Activated naive CD4-positive, alpha-beta T cell treated with anti-CD3 and anti-CD28 coated beads, Interleukin-2, amount 10 ng/mL, durations not matched to agents 7 days and 5 days (primary cell): Measurements from ENCODE around the gene DCTN2.
"Not testable (repeated sequence)": the region's sequence is repeated elsewhere in the genome, so short reads cannot be mapped to it uniquely, and the experiment has no call there.

Experiments
- CTCF ChIA-PET: fragments of 350-600 bp; sonication (Branson Sonifier 250); formaldehyde crosslinking; loops from one replicate; lab custom pipeline; 2021; ENCODE audit warnings: antibody characterized with exemption; lab: Charles Lee
- DNase-seq: peaks from one replicate; pipeline ENCODE4 v3.0.0-alpha.2; 2020
- H3K27ac Mint-ChIP-seq: one replicate; pipeline ENCODE4 v1.8.0; 2021; ENCODE audit warnings: mild to moderate bottlenecking, moderate library complexity, mixed read lengths
- H3K27me3 Mint-ChIP-seq: one replicate; pipeline ENCODE4 v1.8.0; 2021; ENCODE audit warnings: mild to moderate bottlenecking, mixed read lengths
- H3K36me3 Mint-ChIP-seq: one replicate; pipeline ENCODE4 v1.8.0; 2021; ENCODE audit warnings: mixed read lengths
- H3K4me1 Mint-ChIP-seq: one replicate; pipeline ENCODE4 v1.8.0; 2021; ENCODE audit warnings: mixed read lengths
- H3K4me3 Mint-ChIP-seq: one replicate; pipeline ENCODE4 v1.8.0; 2021; ENCODE audit warnings: mild to moderate bottlenecking, moderate library complexity, mixed read lengths
- H3K9me3 Mint-ChIP-seq: one replicate; pipeline ENCODE4 v1.8.0; 2021; ENCODE audit warnings: mixed read lengths

DCTN2 gene

DNA sequence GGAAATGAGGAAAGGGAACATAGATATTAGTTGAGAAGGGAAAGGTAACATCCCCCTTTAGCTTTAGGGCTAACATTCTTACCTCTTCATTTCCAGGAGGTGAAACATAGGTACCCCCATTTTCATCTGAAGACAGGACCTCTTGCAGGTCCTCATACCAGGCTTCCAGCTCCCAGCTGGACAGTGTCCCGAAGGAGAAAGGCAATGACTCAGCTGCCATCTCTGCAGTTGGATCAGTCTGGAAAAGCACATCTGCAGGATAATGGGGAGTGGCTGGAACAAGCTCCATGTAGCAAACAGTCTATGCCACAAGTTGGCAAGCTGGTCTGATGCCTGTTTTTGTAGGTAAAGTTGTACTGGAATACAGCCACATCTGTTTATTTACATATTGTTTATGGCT is 29.8 kb downstream of the DCTN2 start:
- H3K4me1 Mint-ChIP-seq: peaks cover 40% of the 10 kb centered on the region
- H3K27ac Mint-ChIP-seq: peak overlapping the region; percentile 55
- no peak for DNase-seq
- peaks cover 69% of the 10 kb centered on the region for H3K36me3 Mint-ChIP-seq
- peak overlapping the region; percentile 13 for H3K4me3 Mint-ChIP-seq
- H3K27me3 Mint-ChIP-seq: peaks cover 3% of the 10 kb centered on the region
- H3K9me3 Mint-ChIP-seq: no peaks in the 10 kb centered on the region
- CTCF ChIA-PET: interaction anchor here (1.2 to 1.7 kb wide), 2 partner anchors 24 to 41 kb away, joined by 4 read pairs; no protein-coding TSS in a partner anchor

DNA sequence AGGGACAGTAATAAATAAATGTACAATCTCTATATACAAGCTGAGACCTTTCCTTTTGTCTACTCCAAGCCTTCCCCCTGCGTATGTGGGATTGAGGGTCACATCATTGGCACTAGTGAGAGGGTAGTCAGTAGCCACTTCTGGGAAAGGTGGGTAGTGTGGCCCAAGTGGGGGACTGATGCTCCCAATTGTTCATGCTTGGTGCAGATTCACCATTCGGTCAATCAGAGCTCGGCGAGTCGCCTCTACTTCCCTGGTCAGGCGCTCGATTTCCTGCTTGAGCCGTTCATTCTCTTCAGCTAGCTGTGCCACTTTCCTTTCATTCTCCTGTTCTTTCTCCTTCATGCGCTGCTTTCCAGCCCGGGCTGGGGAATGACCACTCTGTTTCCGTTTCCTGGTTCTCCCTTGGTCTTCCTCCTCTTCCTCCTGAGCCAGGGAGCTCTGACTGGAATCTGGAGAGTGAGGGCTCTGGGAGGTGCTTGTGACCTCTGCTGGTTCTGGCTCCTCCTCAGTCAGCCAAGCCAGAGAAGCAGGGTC is 30.3 kb downstream of the DCTN2 start:
- Mint-ChIP-seq H3K36me3 (peaks cover 74% of the 10 kb centered on the region), H3K4me1 (peaks cover 36% of the 10 kb centered on the region), H3K27ac (peak overlapping the region; percentile 55), H3K4me3 (no peak overlapping the region), H3K9me3 (no peaks in the 10 kb centered on the region), H3K27me3 (no peaks in the 10 kb centered on the region)
- CTCF ChIA-PET: interaction anchor here (0.6 to 1.7 kb wide), 4 partner anchors 16 to 40 kb away, joined by 3 to 4 read pairs (median 4); no protein-coding TSS in a partner anchor
- DNase-seq: no peak

DNA sequence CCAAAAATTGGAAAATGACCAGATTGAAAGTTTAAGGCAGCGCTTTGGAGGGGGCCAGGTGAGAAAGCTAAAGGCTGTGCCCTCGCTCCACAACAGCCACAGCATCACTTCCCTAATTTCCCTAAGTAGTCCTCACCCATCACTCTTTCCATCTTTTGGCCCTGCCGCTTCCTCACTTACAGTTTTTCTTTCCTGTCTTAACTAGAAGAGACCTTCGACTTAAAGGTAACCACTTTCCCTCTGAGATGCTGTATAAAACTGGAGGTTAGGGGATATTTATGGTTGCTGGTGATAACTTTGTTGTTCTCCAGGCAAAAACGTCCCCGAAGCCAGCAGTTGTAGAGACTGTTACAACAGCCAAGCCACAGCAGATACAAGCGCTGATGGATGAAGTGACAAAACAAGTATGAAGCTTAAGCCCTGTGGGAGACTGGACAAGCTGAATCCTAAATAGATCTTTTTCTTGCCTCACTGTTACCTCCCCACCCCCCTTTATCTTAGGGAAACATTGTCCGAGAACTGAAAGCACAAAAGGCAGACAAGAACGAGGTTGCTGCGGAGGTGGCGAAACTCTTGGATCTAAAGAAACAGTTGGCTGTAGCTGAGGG is 31.0 kb downstream of the DCTN2 start:
- peaks cover 79% of the 10 kb centered on the region for H3K36me3 Mint-ChIP-seq
- no peak for DNase-seq
- CTCF ChIA-PET: interaction anchor here (0.6 to 1.2 kb wide), 4 partner anchors 16 to 42 kb away, joined by 3 to 4 read pairs (median 4); no protein-coding TSS in a partner anchor
- H3K4me1 Mint-ChIP-seq: peaks cover 30% of the 10 kb centered on the region
- H3K27me3 Mint-ChIP-seq: no peaks in the 10 kb centered on the region
- peak overlapping the region; percentile 40 for H3K27ac Mint-ChIP-seq
- no peak overlapping the region for H3K4me3 Mint-ChIP-seq
- no peaks in the 10 kb centered on the region for H3K9me3 Mint-ChIP-seq

DNA sequence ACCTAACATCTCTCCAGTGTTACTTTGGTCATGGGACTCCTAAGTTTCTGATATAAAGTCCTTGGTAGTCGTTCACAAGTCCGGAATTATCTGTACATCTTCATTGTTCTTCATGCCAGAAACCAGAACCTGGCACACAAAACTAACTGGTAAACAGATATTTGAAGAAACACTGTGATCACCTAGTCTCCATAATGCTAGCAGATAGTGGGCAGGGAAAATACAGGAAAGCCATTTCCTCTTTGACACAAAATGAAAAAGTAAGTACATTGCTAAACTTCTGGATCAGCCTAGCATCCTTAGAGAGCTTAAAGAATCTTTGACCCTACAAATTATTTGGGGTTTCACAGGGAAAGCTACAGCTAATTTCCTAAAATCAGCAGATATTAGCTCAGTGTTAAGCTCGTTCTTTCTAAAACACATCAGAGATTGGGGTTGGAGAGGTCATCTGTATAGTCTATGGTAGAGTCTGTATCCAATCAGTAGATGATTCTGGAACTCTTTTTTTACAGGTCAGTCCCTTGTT is 31.5 kb downstream of the DCTN2 start:
- Mint-ChIP-seq H3K27me3 (no peaks in the 10 kb centered on the region), H3K4me1 (peaks cover 26% of the 10 kb centered on the region), H3K27ac (no peak overlapping the region), H3K4me3 (no peak overlapping the region), H3K9me3 (no peaks in the 10 kb centered on the region), H3K36me3 (peaks cover 79% of the 10 kb centered on the region)
- no peak for DNase-seq
- CTCF ChIA-PET: interaction anchor here (1.1 kb wide), 1 partner anchor 41 kb away, joined by 3 read pairs; no protein-coding TSS in a partner anchor

DNA sequence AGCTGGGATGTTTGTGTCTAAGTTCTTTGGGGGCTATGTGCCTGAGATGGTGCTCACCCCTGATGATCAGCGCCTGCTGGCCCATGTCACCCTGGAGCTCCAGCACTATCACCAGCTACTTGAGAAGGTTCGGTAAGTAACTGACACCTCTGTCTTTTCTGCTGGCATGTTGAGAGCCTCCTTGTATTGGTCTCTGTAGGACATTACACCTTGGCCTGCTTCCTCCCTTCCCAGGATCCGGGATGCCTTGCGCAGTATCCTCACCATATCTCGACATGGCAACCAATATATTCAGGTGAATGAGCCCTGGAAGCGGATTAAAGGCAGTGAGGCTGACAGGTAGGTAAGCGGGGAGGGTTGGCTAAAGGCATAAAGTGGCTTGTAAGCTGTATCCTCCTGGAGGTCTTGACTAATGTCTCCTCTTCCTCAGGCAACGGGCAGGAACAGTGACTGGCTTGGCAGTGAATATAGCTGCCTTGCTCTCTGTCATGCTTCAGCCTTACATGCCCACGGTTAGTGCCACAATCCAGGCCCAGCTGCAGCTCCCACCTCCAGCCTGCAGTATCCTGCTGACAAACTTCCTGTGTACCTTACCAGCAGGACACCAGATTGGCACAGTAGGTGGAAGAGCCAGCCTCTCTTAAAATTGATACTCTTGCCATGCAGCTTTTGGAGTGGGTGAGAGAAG is 32.1 kb downstream of the DCTN2 start:
- no peak overlapping the region for H3K4me3 Mint-ChIP-seq
- peaks cover 26% of the 10 kb centered on the region for H3K4me1 Mint-ChIP-seq
- no peak for DNase-seq
- H3K27me3 Mint-ChIP-seq: no peaks in the 10 kb centered on the region
- CTCF ChIA-PET: interaction anchor here (1.0 to 1.1 kb wide), 3 partner anchors 38 to 56 kb away, joined by 3 to 4 read pairs (median 4); no protein-coding TSS in a partner anchor
- no peaks in the 10 kb centered on the region for H3K9me3 Mint-ChIP-seq
- no peak overlapping the region for H3K27ac Mint-ChIP-seq
- H3K36me3 Mint-ChIP-seq: peaks cover 76% of the 10 kb centered on the region

DNA sequence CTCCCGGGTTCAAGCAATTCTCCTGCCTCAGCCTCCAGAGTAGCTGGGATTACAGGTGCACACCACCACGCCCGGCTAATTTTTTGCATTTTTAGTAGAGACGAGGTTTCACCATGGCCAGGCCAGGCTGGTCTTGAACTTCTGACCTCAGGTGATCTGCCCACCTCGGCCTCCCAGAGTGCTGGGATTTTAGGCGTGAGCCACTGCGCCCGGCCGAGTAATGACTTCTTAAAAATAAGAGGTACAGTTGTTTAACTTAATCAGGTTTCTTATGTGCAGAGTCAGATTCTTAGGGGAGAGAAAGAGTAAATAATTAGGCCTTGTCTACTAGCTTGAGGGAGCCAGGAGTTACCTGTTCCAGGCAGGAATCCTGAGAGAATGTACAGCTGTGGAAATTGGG is 32.7 kb downstream of the DCTN2 start:
- not testable (repeated sequence) for H3K9me3 Mint-ChIP-seq, H3K4me3 Mint-ChIP-seq, H3K27me3 Mint-ChIP-seq, DNase-seq, H3K27ac Mint-ChIP-seq
- CTCF ChIA-PET: interaction anchor here (1.0 kb wide), 2 partner anchors 38 to 55 kb away, joined by 4 read pairs; no protein-coding TSS in a partner anchor
- peaks cover 23% of the 10 kb centered on the region for H3K4me1 Mint-ChIP-seq
- H3K36me3 Mint-ChIP-seq: peaks cover 77% of the 10 kb centered on the region

DNA sequence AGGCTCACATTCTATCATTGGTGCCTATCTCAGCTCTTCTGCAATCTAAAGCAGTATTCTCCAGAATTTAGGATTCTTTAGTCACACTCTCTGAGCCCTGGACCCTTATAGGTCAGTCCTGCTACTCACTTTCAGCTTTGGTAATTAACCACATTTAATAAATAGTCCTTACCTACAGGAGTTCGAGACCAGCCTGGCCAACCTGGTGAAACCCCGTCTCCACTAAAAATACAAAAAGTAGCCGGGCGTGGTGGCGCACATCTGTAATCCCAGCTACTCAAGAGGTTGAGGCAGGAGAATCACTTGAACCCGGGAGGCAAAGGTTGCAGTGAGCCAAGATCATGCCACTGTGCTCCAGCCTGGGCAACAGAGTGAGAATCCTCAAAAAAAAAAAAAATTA is 33.3 kb downstream of the DCTN2 start:
- H3K4me3 Mint-ChIP-seq, H3K27ac Mint-ChIP-seq, H3K9me3 Mint-ChIP-seq, DNase-seq, CTCF ChIA-PET, H3K27me3 Mint-ChIP-seq: not testable (repeated sequence)
- Mint-ChIP-seq H3K36me3 (peaks cover 76% of the 10 kb centered on the region), H3K4me1 (peaks cover 18% of the 10 kb centered on the region)

DNA sequence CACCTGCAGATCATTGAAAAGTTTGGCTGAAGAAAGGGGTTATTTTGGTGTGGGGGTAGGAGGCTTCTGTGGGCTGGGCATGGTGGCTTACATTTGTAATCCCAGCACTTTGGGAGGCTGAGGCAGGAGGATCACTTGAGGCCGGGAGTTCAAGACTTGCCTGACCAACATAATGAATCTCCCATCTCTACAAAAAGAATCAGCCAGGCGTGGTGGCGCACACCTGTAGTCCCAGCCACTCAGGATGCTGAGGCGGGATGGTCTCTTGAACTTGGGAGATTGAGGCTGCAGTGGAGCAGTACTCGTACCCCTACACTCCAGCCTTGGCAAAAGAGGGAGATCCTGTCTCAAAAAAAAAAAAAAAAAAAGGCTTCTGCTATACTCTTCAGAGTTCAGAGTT is 33.7 kb downstream of the DCTN2 start:
- no peak overlapping the region for H3K4me3 Mint-ChIP-seq
- H3K27me3 Mint-ChIP-seq: no peaks in the 10 kb centered on the region
- H3K27ac Mint-ChIP-seq: no peak overlapping the region

DNA sequence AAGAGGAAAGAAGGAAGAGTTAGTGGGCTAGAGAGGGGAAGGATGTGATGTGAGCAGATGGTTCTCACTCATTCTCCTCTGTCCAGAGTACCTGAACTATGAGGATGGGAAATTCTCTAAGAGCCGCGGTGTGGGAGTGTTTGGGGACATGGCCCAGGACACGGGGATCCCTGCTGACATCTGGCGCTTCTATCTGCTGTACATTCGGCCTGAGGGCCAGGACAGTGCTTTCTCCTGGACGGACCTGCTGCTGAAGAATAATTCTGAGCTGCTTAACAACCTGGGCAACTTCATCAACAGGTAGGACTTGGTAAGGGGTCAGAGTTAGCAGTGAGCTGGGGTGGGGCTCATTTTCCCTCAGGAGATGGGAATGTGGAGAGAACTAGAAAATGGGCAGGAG is 34.3 kb downstream of the DCTN2 start:
- H3K36me3 Mint-ChIP-seq: peaks cover 71% of the 10 kb centered on the region
- no peaks in the 10 kb centered on the region for H3K27me3 Mint-ChIP-seq
- peaks cover 9% of the 10 kb centered on the region for H3K4me1 Mint-ChIP-seq
- H3K4me3 Mint-ChIP-seq: no peak overlapping the region
- no peak for DNase-seq
- H3K9me3 Mint-ChIP-seq: no peaks in the 10 kb centered on the region
- no peak overlapping the region for H3K27ac Mint-ChIP-seq
- CTCF ChIA-PET: no interaction called here

More for the DNA sequence above, 33.7 kb downstream of the DCTN2 start:
- H3K4me1 Mint-ChIP-seq: peaks cover 15% of the 10 kb centered on the region
- no peaks in the 10 kb centered on the region for H3K9me3 Mint-ChIP-seq
- peaks cover 77% of the 10 kb centered on the region for H3K36me3 Mint-ChIP-seq
- CTCF ChIA-PET: no interaction called here
- DNase-seq: no peak

DNA sequence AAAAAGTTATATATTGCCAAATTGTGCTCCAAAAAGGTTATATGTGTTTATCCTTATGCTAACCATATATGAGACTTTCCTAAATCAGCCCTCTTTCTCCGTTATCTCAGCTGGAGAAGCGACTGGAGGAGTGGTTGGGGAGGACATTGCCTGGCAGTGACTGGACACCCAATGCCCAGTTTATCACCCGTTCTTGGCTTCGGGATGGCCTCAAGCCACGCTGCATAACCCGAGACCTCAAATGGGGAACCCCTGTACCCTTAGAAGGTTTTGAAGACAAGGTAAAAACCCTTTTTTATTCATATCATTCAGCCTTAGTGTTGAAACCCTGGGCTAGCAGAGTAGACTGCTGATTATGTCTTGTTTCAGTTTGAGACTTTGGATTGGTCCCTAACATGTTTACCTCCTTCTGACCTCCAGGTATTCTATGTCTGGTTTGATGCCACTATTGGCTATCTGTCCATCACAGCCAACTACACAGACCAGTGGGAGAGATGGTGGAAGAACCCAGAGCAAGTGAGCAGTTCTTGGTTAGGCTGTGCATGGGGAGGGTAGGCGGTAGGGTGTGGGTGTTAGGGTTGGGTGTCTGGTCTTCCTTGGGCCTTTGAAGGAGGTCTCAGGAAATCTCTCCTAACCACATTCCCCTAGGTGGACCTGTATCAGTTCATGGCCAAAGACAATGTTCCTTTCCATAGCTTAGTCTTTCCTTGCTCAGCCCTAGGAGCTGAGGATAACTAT is 35.2 kb downstream of the DCTN2 start:
- H3K9me3 Mint-ChIP-seq: no peaks in the 10 kb centered on the region
- no peak for DNase-seq
- peaks cover 62% of the 10 kb centered on the region for H3K36me3 Mint-ChIP-seq
- H3K27me3 Mint-ChIP-seq: no peaks in the 10 kb centered on the region
- peaks cover 2% of the 10 kb centered on the region for H3K4me1 Mint-ChIP-seq
- CTCF ChIA-PET: no interaction called here
- no peak overlapping the region for H3K4me3 Mint-ChIP-seq
- no peak overlapping the region for H3K27ac Mint-ChIP-seq

DNA sequence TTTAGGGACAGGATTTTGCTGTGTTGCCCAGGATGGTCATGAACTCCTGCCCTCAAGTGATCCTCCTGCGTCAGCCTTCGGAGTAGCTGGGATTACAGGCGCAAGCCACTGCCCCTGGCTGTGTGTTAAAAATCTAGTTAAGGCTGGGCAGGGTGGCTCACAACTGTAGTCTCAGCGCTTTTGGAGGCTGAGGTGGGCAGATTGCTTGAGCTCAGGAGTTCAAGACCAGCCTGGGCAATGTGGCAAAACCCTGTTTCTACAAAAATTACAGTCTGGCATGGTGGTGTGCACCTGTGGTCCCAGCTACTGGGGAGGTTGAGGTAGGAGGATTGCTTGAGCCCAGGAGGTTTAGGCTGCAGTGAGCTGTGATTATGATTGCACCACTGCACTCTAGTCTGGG is 35.8 kb downstream of the DCTN2 start:
- no peak overlapping the region for H3K4me3 Mint-ChIP-seq
- peaks cover 60% of the 10 kb centered on the region for H3K36me3 Mint-ChIP-seq
- DNase-seq: no peak
- H3K9me3 Mint-ChIP-seq: no peaks in the 10 kb centered on the region
- H3K27ac Mint-ChIP-seq: no peak overlapping the region
- H3K4me1 Mint-ChIP-seq: peaks cover 2% of the 10 kb centered on the region
- H3K27me3 Mint-ChIP-seq: no peaks in the 10 kb centered on the region
- CTCF ChIA-PET: no interaction called here

DNA sequence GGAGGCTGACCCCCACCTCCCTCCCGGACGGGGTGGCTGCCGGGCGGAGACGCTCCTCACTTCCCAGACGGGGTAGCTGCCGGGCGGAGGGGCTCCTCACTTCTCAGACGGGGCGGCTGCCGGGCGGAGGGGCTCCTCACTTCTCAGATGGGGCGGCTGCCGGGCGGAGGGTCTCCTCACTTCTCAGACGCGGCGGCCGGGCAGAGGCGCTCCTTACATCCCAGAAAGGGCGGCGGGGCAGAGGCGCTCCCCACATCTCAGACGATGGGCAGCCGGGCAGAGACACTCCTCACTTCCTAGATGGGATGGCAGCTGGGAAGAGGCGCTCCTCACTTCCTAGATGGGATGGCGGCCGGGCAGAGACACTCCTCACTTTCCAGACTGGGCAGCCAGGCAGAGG is 39.2 kb downstream of the DCTN2 start:
- H3K27ac Mint-ChIP-seq, CTCF ChIA-PET, H3K4me3 Mint-ChIP-seq, H3K9me3 Mint-ChIP-seq, H3K4me1 Mint-ChIP-seq, H3K27me3 Mint-ChIP-seq, DNase-seq: not testable (repeated sequence)
- H3K36me3 Mint-ChIP-seq: peaks cover 53% of the 10 kb centered on the region

DNA sequence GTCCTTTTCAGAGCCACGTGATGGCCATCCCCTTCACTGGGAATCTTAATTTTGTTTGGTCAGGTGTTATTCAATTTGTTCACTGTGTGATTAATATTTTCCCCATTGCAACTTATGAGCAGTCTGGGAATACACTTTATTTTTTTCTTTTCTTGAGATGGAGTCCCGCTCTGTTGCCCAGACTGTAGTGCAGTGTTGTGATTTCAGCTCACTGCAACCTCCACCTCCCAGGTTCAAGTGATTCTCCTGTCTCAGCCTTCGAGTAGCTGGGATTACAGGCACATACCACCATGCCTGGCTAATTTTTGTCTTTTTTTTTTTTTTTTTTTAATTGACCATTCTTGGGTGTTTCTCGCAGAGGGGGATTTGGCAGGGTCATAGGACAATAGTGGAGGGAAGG is 40.5 kb downstream of the DCTN2 start:
- CTCF ChIA-PET, DNase-seq, H3K9me3 Mint-ChIP-seq, H3K4me3 Mint-ChIP-seq, H3K27ac Mint-ChIP-seq, H3K4me1 Mint-ChIP-seq, H3K27me3 Mint-ChIP-seq: not testable (repeated sequence)
- peaks cover 47% of the 10 kb centered on the region for H3K36me3 Mint-ChIP-seq
